ENCODE results near the gene CLNS1A.
A peak's percentile ranks its signal among the peaks of the same experiment; 100 is the strongest.
"Not testable (repeated sequence)": the region's sequence is repeated elsewhere in the genome, so short reads cannot be mapped to it uniquely, and the experiment has no call there.

The CLNS1A gene

DNA sequence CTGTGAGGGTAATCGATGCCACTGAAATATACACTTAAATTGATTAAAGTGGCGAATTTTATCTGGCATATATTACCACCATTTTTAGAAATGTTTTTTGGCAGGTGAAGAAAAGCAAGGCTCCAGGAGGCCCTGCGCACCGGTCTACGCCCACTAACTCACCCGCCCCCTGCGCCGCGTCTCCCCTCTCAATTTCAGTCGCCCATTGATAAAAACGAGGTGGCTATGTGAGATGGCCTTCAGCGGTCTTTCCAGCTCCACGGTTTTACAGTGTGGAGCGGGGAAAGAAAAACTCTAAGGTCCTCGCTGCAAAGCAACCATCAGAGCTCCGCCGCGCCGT, 48.4 kb downstream of the CLNS1A start:
- TF ChIP-seq, protein P1, sequence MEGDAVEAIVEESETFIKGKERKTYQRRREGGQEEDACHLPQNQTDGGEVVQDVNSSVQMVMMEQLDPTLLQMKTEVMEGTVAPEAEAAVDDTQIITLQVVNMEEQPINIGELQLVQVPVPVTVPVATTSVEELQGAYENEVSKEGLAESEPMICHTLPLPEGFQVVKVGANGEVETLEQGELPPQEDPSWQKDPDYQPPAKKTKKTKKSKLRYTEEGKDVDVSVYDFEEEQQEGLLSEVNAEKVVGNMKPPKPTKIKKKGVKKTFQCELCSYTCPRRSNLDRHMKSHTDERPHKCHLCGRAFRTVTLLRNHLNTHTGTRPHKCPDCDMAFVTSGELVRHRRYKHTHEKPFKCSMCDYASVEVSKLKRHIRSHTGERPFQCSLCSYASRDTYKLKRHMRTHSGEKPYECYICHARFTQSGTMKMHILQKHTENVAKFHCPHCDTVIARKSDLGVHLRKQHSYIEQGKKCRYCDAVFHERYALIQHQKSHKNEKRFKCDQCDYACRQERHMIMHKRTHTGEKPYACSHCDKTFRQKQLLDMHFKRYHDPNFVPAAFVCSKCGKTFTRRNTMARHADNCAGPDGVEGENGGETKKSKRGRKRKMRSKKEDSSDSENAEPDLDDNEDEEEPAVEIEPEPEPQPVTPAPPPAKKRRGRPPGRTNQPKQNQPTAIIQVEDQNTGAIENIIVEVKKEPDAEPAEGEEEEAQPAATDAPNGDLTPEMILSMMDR (conservative IDR thresholded peaks at IDR 0.05; ENCODE audit: control insufficient read depth, insufficient read depth, low read depth, low read length): no peak
- peak overlapping the region; percentile 58 for H3K4me3 ChIP-seq (ENCODE audit: control insufficient read depth, low read depth, low read length)
- no peak for DNase-seq (ENCODE audit: low read depth)

DNA sequence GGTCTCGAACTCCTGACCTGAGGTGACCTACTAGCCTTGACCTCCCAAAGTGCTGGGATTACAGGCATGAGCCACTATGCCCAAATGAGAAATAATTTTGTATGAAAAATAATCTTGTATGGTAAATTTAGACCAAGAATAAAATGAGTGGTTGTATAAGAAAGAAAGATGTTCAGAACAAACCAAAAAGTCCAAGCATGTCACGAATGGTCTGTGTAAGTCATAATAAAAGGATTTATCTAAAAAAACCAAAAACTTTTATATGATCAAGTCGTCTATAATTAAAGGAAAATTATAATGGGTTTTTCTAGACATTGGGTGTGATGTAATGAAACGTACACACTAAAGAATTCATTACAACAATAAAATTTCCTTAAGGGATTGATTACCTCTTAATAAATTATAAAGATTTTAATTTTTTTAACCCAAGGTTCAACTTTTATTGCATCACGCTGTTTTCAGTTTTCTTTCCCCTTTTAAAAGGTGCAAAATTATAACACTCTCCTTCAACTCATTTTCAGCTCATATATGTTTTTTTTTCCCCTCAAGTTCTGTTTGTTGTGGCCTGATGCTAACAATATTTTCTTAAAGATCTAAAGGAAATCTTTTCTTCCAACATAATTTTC, 56.8 kb downstream of the CLNS1A start:
- TF ChIP-seq, protein P1 (conservative IDR thresholded peaks at IDR 0.05; ENCODE audit: control insufficient read depth, insufficient read depth, low read depth, low read length): no peak
- DNase-seq (ENCODE audit: low read depth): peak; percentile 55

DNA sequence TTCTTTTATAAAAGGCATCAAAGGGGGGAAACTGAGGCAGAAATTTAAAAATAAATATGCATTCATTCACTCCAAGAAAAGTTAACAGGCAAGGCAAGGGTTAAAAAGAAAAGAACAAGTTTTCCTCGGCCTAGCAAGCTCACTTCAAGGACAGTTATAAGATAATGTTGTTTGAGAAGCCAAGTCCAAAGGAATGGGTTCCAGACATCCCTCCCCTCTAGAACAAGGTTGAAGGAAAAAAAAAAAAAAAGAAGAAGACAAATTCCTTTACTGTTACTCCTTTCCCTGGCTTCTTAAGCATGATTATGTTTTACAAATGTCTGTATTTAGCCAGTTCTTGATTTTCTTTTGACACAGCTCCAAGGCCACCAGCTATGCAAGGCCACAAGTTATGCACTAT, 62.2 kb downstream of the CLNS1A start:
- H3K4me3 ChIP-seq (ENCODE audit: control insufficient read depth, low read depth, low read length); DNase-seq (ENCODE audit: low read depth): not testable (repeated sequence)

More for the DNA sequence above, 56.8 kb downstream of the CLNS1A start:
- no peak overlapping the region for H3K4me3 ChIP-seq (ENCODE audit: control insufficient read depth, low read depth, low read length)

DNA sequence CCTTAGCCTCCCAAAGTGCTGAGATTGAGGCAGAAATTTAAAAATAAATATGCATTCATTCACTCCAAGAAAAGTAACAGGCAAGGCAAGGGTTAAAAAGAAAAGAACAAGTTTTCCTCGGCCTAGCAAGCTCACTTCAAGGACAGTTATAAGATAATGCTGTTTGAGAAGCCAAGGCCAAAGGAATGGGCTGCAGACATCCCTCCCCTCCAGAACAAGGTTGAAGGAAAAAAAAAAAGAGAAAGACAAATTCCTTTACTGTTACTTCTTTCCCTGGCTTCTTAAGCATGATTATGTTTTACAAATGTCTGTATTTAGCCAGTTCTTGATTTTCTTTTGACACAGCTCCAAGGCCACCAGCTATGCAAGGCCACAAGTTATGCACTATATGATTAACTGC, 66.7 kb downstream of the CLNS1A start:
- not testable (repeated sequence) for DNase-seq (ENCODE audit: low read depth); H3K4me3 ChIP-seq (ENCODE audit: control insufficient read depth, low read depth, low read length)

DNA sequence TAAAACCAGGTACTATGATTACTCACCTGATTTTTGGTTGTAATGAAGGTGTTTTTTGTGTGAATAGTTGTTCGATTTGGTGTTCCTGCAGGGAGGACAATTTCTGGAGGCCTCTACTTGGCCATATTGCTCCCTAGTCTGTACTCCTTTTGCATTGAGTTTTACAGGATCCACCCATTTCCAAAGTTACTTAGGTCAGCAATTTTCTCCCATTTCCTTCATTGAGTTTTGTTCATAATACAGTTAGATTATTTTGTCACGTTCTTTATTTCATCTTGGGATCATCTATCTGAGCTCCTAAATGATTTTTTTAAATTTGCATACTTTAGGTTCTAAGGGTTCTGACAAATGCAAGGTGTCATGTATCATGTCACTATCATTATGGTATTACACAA, 67.9 kb downstream of the CLNS1A start:
- TF ChIP-seq, protein P1 (conservative IDR thresholded peaks at IDR 0.05; ENCODE audit: control insufficient read depth, insufficient read depth, low read depth, low read length): no peak
- no peak for DNase-seq (ENCODE audit: low read depth)
- H3K4me3 ChIP-seq (ENCODE audit: control insufficient read depth, low read depth, low read length): no peak overlapping the region

DNA sequence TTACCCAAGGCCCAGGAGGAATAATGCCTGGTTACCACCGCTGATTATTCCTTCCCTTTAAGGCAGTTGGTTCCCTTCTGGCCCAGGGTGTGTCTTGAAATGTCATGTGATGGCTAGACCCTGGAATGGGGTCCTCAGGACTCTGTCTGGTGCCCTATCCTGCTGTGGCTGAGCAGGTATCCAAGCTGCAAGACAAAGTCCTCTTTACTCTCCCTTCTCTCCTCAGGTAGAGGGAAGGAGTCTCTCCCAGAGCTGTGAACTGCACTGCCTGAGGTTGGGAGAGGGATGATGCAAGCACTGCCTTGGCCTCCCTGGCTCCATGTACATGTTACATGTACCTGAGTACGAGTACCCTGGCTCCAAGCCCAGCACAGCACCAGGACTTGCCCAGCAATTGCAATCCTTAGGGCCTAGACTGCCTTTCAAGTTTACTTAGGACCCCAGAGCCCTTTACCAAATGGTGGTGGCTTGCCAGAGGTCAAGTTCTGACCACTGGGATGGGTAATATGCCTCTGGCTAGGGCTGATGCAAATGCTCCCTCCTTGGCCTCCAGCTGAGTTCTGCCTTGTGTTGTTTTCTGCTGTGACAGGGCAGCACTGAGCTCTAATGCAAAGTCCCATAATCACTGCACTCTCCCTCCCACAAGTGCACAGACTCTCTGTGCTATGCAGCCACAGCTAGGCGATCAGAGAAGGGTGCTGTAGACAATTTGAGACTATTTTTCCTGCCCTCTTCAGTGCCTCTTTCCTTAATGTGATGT, 68.5 kb downstream of the CLNS1A start:
- H3K4me3 ChIP-seq (ENCODE audit: control insufficient read depth, low read depth, low read length): no peak overlapping the region
- TF ChIP-seq, protein P1 (conservative IDR thresholded peaks at IDR 0.05; ENCODE audit: control insufficient read depth, insufficient read depth, low read depth, low read length): no peak
- DNase-seq (ENCODE audit: low read depth): no peak

DNA sequence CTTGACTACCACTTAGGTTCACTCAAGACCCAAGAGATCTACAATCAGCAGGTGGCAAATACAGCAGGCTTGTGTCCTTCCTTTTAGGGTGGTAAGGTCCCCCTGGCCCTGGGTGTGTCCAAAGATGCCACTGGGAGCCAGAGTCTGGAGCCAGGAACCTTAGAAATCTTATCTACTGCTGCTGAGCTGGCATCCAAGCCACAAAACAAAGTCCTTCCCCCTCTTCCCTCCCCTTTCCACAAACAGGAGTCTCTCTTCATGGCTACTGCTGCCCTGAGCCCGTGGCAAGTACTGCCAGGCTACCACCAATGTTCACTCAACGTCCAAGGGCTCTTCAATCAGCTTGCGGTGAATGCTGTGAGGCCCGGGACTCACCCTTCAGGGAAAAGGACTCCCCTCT, 69.3 kb downstream of the CLNS1A start:
- TF ChIP-seq, protein P1 (conservative IDR thresholded peaks at IDR 0.05; ENCODE audit: control insufficient read depth, insufficient read depth, low read depth, low read length): no peak
- H3K4me3 ChIP-seq (ENCODE audit: control insufficient read depth, low read depth, low read length): no peak overlapping the region
- DNase-seq (ENCODE audit: low read depth): no peak
